A673 (cell line): ENCODE measurements around the gene IER5L. TPM values are rescaled to one million over a fixed set of nuclear protein-coding genes. Genes with fewer than 3 reads are reported as not detected.

ENCODE experiments used
- BruUV-seq: library from RNA; stranded (reverse); fragments of 400-500 nt; replicated peaks from 2 replicates; lab custom pipeline; 2021; lab: Mats Ljungman, UMichigan
- CTCF ChIA-PET: fragments of 300-600 bp; sonication (Branson Sonifier 250); formaldehyde crosslinking; loops from one replicate; lab custom pipeline; 2022; ENCODE audit warnings: antibody characterized with exemption; lab: Charles Lee
- POLR2A ChIA-PET: fragments of 300-600 bp; sonication (Branson Sonifier 250); formaldehyde crosslinking; loops from one replicate; lab custom pipeline; 2022; ENCODE audit warnings: antibody characterized with exemption; ENCODE audit not compliant: low non-redundant PET; lab: Charles Lee
- DNase-seq: peaks from one replicate; pipeline ENCODE4 v3.0.0-alpha.2; 2015; ENCODE audit warnings: low spot score
- H3K27ac ChIP-seq: fragments of 200-600 bp; sonication (generic); 2 replicates; pipeline ENCODE4 v1.5.1; 2016; ENCODE audit warnings: mixed run types, low read depth, mild to moderate bottlenecking, mixed read lengths, antibody characterized with exemption, low read length; ENCODE audit not compliant: poor library complexity, severe bottlenecking
- H3K27me3 ChIP-seq: fragments of 200-600 bp; sonication (generic); replicated peaks from 2 replicates; pipeline ENCODE4 v1.6.1; 2017; ENCODE audit warnings: mixed run types, low read depth, mild to moderate bottlenecking, mixed read lengths, antibody characterized with exemption, low read length; ENCODE audit not compliant: insufficient read depth, poor library complexity
- H3K36me3 ChIP-seq: fragments of 200-600 bp; sonication (generic); 2 replicates; pipeline ENCODE4 v1.6.1; 2016; ENCODE audit warnings: mixed run types, mild to moderate bottlenecking, mixed read lengths, antibody characterized with exemption, low read length; ENCODE audit not compliant: insufficient read depth, poor library complexity, severe bottlenecking
- H3K4me1 ChIP-seq: fragments of 200-600 bp; sonication (generic); 2 replicates; pipeline ENCODE4 v1.6.1; 2017; ENCODE audit warnings: mixed run types, mild to moderate bottlenecking, mixed read lengths, antibody characterized with exemption, low read length; ENCODE audit not compliant: insufficient read depth, poor library complexity, severe bottlenecking
- H3K4me3 ChIP-seq: fragments of 200-600 bp; sonication (generic); 2 replicates; pipeline ENCODE4 v1.5.1; 2016; ENCODE audit warnings: low read depth, mixed run types, mild to moderate bottlenecking, mixed read lengths, low read length; ENCODE audit not compliant: poor library complexity, severe bottlenecking
- H3K9me3 ChIP-seq: fragments of 200-600 bp; sonication (generic); 2 replicates; pipeline ENCODE4 v1.6.1; 2016; ENCODE audit warnings: mixed run types, low read depth, mild to moderate bottlenecking, mixed read lengths, antibody characterized with exemption, low read length; ENCODE audit not compliant: poor library complexity, severe bottlenecking
- EZH2 ChIP-seq: fragments of 200-600 bp; sonication (generic); IDR thresholded peaks from 2 replicates; pipeline ENCODE4 v1.6.1; 2017; ENCODE audit warnings: borderline replicate concordance, low read depth, mild to moderate bottlenecking, mixed read lengths, antibody characterized with exemption, low read length; ENCODE audit not compliant: poor library complexity, severe bottlenecking
- intact Hi-C: fragments of 100-400 bp; cut with micrococcal nuclease; formaldehyde crosslinking; loops from one replicate; pipeline ENCODE4 v1.10.0; 2022; ENCODE audit not compliant: unreplicated experiment
- total RNA-seq: library from RNA; stranded (reverse); gene quantifications from 2 replicates; pipeline ENCODE4 v1.2.3, GENCODE V29; 2021
- TF ChIP-seq, protein P1 (sequence below): fragments of 300-800, 200-600 bp; sonication (generic); conservative IDR thresholded peaks from 2 replicates; pipeline ENCODE4 v1.5.1; 2017; ENCODE audit warnings: low read depth, mild to moderate bottlenecking, antibody characterized with exemption, low read length, moderate library complexity, mixed read lengths

IER5L gene
- total RNA-seq, 1 experiment from 2014 or later, result 14.0 TPM

DNA sequence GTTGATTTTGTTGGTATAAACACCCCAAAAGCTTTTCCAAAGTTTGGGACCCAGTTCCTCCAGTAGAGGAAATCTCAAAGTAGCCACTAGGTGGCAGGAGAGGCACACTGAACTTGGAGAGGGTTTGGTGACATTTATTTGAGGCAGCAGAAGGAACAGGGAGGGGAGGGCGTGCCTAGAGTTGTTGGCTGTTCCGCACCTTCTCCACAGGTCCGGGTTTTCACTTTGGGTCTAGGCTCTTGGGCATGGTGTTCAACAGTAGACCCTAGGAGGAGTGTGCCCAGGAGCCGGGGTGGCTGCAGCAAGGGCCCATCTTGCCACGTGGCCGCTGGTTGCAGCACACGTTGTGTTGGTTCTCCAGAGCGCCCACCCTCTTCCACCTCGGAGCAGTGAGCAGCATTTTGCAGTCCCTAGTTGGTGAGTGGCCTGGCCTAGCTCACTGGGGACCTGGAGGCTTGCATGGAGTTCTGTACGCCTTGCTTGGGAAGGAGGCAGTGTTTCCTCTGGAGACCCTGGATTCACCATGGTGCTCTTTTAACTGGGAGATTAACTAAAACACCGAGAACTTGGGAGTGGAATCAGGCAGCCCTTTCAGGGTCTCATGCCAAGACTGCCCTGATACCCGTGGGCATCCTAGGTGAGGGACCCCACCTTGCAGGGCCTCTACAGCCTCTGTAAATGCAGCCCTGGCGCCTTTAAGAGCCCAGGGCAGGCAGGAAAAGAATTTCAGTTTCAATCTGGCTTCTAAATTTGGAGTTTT is 38.6 kb downstream of the IER5L start:
- ChIA-PET POLR2A (interaction anchor here (0.6 kb wide), 2 partner anchors 11 to 310 kb away, joined by 3 to 4 read pairs; no protein-coding TSS in a partner anchor), CTCF (interaction anchor here (0.5 to 2.9 kb wide), 14 partner anchors 8 to 651 kb away, joined by 3 to 40 read pairs (median 4); partner anchors contain the start of gene NTMT1)
- intact Hi-C loops, result loop anchor here (1.0 to 5.0 kb wide), 3 partner anchors 358 to 648 kb away; no protein-coding TSS in a partner anchor

DNA sequence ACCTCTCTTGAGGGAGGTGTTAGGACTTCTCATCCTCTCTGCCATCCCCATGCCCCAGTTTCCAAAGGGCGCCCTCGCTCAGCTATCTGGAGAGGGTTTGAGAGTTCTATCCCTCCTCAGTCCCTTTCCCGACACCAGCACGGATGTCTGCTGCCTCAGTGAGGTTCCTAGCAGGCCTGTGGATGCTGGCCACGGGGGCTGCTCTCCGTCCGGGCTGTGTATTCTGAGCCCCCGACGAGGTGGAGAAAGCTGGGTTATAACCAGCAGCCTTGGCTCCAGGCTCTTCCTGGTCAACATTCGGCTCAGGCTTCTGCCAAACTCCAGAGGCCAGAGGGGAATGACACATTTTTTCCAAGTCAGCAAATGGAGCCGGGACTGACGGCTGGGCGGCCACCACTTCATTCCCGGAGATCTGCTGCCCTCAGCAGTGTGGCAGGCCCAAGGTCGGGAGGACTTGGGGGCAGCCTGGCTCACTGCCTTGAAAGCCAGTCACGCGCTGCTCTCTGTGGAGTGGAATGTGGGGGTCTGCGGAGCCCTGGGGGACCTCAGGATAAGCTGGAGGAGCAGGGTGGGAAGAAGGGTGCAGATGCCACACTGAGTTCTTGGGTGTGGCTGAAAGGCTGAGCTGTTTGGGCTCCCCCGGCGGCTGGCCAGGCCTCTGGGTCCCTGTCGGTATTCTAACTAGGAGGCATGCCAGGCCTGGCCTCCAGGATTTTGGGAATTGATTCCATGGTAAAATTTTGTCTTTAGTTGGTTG is 39.4 kb downstream of the IER5L start:
- Histone ChIP-seq H3K36me3 (peaks cover 32% of the 10 kb centered on the region), H3K4me3 (no peak overlapping the region), H3K4me1 (peaks cover 48% of the 10 kb centered on the region), H3K27me3 (no peaks in the 10 kb centered on the region), H3K27ac (peak overlapping the region; percentile 100), H3K9me3 (no peaks in the 10 kb centered on the region)
- CTCF ChIA-PET, result interaction anchor here (0.5 to 2.9 kb wide), 8 partner anchors 13 to 652 kb away, joined by 3 to 40 read pairs (median 4); partner anchors contain the start of gene NTMT1
- TF ChIP-seq, protein P1, sequence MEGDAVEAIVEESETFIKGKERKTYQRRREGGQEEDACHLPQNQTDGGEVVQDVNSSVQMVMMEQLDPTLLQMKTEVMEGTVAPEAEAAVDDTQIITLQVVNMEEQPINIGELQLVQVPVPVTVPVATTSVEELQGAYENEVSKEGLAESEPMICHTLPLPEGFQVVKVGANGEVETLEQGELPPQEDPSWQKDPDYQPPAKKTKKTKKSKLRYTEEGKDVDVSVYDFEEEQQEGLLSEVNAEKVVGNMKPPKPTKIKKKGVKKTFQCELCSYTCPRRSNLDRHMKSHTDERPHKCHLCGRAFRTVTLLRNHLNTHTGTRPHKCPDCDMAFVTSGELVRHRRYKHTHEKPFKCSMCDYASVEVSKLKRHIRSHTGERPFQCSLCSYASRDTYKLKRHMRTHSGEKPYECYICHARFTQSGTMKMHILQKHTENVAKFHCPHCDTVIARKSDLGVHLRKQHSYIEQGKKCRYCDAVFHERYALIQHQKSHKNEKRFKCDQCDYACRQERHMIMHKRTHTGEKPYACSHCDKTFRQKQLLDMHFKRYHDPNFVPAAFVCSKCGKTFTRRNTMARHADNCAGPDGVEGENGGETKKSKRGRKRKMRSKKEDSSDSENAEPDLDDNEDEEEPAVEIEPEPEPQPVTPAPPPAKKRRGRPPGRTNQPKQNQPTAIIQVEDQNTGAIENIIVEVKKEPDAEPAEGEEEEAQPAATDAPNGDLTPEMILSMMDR, result no peak
- no peak for TF ChIP-seq EZH2
- no peak for DNase-seq
- BruUV-seq, result no TSS peak
- intact Hi-C loops, result loop anchor here (1.0 to 5.0 kb wide), 3 partner anchors 359 to 649 kb away; no protein-coding TSS in a partner anchor
- POLR2A ChIA-PET, result no interaction called here

More for the DNA sequence above, 38.6 kb downstream of the IER5L start:
- peak overlapping the region; percentile 100 for H3K27ac ChIP-seq
- H3K9me3 ChIP-seq, result no peaks in the 10 kb centered on the region
- no TSS peak for BruUV-seq
- DNase-seq, result peak; percentile 93
- no peaks in the 10 kb centered on the region for H3K27me3 ChIP-seq
- peaks cover 38% of the 10 kb centered on the region for H3K36me3 ChIP-seq
- peak overlapping the region; percentile 41 for H3K4me3 ChIP-seq
- TF ChIP-seq, protein P1, result peak; percentile 92
- TF ChIP-seq EZH2, result no peak
- H3K4me1 ChIP-seq, result peaks cover 49% of the 10 kb centered on the region

DNA sequence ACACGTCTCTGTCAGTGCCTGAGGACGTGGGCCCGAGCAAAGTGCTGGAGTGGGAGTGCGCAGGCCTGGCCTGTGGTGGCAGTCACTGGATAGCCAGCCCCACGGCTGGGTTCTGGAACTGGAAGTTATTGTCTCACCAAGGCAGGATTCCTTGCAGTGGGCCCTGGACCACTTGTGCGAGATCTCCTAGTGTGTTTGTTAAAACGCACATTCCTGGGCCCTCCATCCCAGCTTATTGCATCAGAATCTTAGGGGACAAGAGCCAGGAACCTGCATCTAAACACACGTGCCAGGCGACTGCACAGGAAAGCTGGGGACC is 40.0 kb downstream of the IER5L start:
- TF ChIP-seq, protein P1, result no peak
- no peak for TF ChIP-seq EZH2
- intact Hi-C loops, result loop anchor here (5.0 kb wide), 2 partner anchors 359 to 649 kb away; no protein-coding TSS in a partner anchor
- DNase-seq, result no peak
- no TSS peak for BruUV-seq
- no peaks in the 10 kb centered on the region for H3K27me3 ChIP-seq
- no peaks in the 10 kb centered on the region for H3K9me3 ChIP-seq
- H3K27ac ChIP-seq, result peak overlapping the region; percentile 100
- H3K4me3 ChIP-seq, result no peak overlapping the region
- ChIA-PET CTCF (interaction anchor here (2.9 kb wide), 1 partner anchor 487 kb away, joined by 40 read pairs; the partner anchor contains the start of gene NTMT1), POLR2A (no interaction called here)
- H3K4me1 ChIP-seq, result peaks cover 43% of the 10 kb centered on the region
- peaks cover 32% of the 10 kb centered on the region for H3K36me3 ChIP-seq
